Measurements from ENCODE around the gene EML3. TPM values are rescaled to one million over a fixed set of nuclear protein-coding genes. Genes with fewer than 3 reads are reported as not detected.

EML3 gene
- total and polyA plus RNA-seq, 2 of the 13 experiments (the other 11 are each of a cell fraction or from before 2014, with no cell fraction given) = 10.6 to 12.3 TPM

GRCh38 chr11:62593434-62594044 lies 19.0 kb downstream of the EML3 start (continued):
- no peak for TF ChIP-seq NFATC3 (CRISPR knock-in tag; IDR thresholded peaks at IDR 0.05)
- no peak for TF ChIP-seq ZZZ3 (CRISPR knock-in tag; IDR thresholded peaks at IDR 0.05; ENCODE audit: borderline replicate concordance)
- TF ChIP-seq ZNF3 (CRISPR knock-in tag; IDR thresholded peaks at IDR 0.05) = no peak
- no peak for TF ChIP-seq ZNF264 (CRISPR knock-in tag; IDR thresholded peaks at IDR 0.05)
- no peak for TF ChIP-seq CHD4 (IDR thresholded peaks at IDR 0.05; ENCODE audit: borderline replicate concordance, low read length)
- no peak for TF ChIP-seq ZSCAN22 (CRISPR knock-in tag; IDR thresholded peaks at IDR 0.05)
- no peak for TF ChIP-seq TSC22D2 (CRISPR knock-in tag; IDR thresholded peaks at IDR 0.05; ENCODE audit: borderline replicate concordance)
- no peak for TF ChIP-seq ZMYM2 (CRISPR knock-in tag; IDR thresholded peaks at IDR 0.05)
- TF ChIP-seq ATM (IDR thresholded peaks at IDR 0.05; ENCODE audit: borderline replicate concordance) = no peak
- TF ChIP-seq CENPT (CRISPR knock-in tag; IDR thresholded peaks at IDR 0.05; ENCODE audit: low read depth) = no peak
- TF ChIP-seq ZNF256 (CRISPR knock-in tag; conservative IDR thresholded peaks at IDR 0.05) = no peak
- no peak for TF ChIP-seq FOXK1 (CRISPR knock-in tag; IDR thresholded peaks at IDR 0.05; ENCODE audit: borderline replicate concordance, low read depth)
- TF ChIP-seq ZNF772 (CRISPR knock-in tag; IDR thresholded peaks at IDR 0.05) = no peak
- no peak for TF ChIP-seq MYPOP (CRISPR knock-in tag; IDR thresholded peaks at IDR 0.05)
- no peak for TF ChIP-seq ZNF883 (CRISPR knock-in tag; IDR thresholded peaks at IDR 0.05; ENCODE audit: not compliant biosample characterization)
- no peak for TF ChIP-seq NPAS2 (CRISPR knock-in tag; IDR thresholded peaks at IDR 0.05; ENCODE audit: borderline replicate concordance)
- TF ChIP-seq ZBTB38 (CRISPR knock-in tag; IDR thresholded peaks at IDR 0.05) = peak; percentile 54; the same call in 1 of the 2 replicates
- TF ChIP-seq SNAPC4 (CRISPR knock-in tag; IDR thresholded peaks at IDR 0.05) = no peak
- TF ChIP-seq ZC3H13 (CRISPR knock-in tag; IDR thresholded peaks at IDR 0.05) = no peak
- no peak for TF ChIP-seq ZNF597 (CRISPR knock-in tag; IDR thresholded peaks at IDR 0.05)
- TF ChIP-seq ZNF605 (CRISPR knock-in tag; IDR thresholded peaks at IDR 0.05) = no peak
- TF ChIP-seq ZNF704 (CRISPR knock-in tag; IDR thresholded peaks at IDR 0.05; ENCODE audit: borderline replicate concordance) = no peak
- TF ChIP-seq NR2F6 (IDR thresholded peaks at IDR 0.05) = no peak
- TF ChIP-seq NR2F6 (CRISPR knock-in tag; IDR thresholded peaks at IDR 0.05) = no peak

All from HepG2 (cell line).